Measurements from ENCODE around the gene RHBDL2.
"Not testable (repeated sequence)": the region's sequence is repeated elsewhere in the genome, so short reads cannot be mapped to it uniquely, and the experiment has no call there.

RHBDL2 gene

DNA sequence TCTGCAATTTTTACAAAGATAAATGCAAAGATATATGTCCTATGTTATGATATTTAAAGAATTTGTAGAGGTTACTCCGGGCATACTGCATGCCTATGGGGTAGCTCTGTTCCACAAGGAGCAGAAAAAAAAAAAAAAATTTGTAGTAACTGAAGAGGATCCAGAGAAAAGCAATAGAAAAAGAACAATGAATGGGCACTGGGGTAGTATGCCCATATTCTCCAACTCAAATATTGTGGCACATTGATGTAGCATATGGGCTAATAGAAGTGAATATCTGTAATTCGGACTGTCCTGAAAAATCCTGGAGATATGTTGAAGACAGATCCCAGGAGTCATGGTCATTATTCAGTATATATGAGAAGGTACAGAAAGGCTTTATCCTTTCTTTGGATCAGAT lies 48.3 kb upstream of the RHBDL2 start:
- Histone ChIP-seq H4K20me1 (ENCODE audit: insufficient read depth, low read length, poor library complexity, severe bottlenecking) (peaks cover 34% of the 10 kb centered on the region), H3K36me3 (ENCODE audit: insufficient read depth, low read length) (no peaks in the 10 kb centered on the region), H3K4me2 (ENCODE audit: low read depth, low read length, poor library complexity, severe bottlenecking) (peak overlapping the region; percentile 78), H3K4me3 (ENCODE audit: low read length, poor library complexity, severe bottlenecking) (peak overlapping the region; percentile 75), H3K9me3 (ENCODE audit: insufficient read depth, low read depth, low read length) (no peaks in the 10 kb centered on the region), H2AFZ (ENCODE audit: low read length) (0 out of 2 replicates have a peak overlapping the region, but pooled peaks have one; percentile 98), H3K9me2 (replicated peaks; ENCODE audit: low read depth, low read length) (no peaks in the 10 kb centered on the region), H3K4me1 (ENCODE audit: insufficient read depth, low read length, poor library complexity, severe bottlenecking) (peaks cover 24% of the 10 kb centered on the region), H3F3A (ENCODE audit: low read depth) (no peaks in the 10 kb centered on the region), H3K27me3 (ENCODE audit: insufficient read depth, low read length, poor library complexity, severe bottlenecking) (peaks cover 5% of the 10 kb centered on the region), H3K79me2 (ENCODE audit: insufficient read depth, low read length) (peaks cover 39% of the 10 kb centered on the region), H3K9ac (ENCODE audit: low read depth, low read length, poor library complexity, severe bottlenecking) (no peak overlapping the region)
- TF ChIP-seq, protein P1, sequence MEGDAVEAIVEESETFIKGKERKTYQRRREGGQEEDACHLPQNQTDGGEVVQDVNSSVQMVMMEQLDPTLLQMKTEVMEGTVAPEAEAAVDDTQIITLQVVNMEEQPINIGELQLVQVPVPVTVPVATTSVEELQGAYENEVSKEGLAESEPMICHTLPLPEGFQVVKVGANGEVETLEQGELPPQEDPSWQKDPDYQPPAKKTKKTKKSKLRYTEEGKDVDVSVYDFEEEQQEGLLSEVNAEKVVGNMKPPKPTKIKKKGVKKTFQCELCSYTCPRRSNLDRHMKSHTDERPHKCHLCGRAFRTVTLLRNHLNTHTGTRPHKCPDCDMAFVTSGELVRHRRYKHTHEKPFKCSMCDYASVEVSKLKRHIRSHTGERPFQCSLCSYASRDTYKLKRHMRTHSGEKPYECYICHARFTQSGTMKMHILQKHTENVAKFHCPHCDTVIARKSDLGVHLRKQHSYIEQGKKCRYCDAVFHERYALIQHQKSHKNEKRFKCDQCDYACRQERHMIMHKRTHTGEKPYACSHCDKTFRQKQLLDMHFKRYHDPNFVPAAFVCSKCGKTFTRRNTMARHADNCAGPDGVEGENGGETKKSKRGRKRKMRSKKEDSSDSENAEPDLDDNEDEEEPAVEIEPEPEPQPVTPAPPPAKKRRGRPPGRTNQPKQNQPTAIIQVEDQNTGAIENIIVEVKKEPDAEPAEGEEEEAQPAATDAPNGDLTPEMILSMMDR (conservative IDR thresholded peaks at IDR 0.05; ENCODE audit: low read length), result no peak
- no peak for TF ChIP-seq EZH2phosphoT487 (IDR thresholded peaks at IDR 0.05; ENCODE audit: borderline replicate concordance)

DNA sequence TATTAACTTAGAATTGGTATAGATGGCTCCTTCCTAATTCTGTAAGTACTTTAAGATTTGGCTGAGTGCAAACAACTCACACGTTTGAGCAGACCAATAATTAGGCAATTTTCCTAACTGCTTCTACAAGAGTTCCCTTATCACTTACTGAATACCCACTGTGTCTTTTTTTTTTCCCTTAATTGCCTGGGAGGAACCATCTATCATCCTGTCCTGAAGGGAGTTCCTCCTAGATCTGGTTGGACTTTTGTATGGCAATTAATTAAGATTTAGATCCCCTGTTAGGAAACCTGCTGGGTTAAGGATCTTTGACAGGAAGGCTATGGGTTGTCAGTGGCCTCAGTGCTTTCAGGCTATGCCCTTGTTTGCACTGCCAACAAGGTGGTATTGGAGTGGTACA lies 37.8 kb upstream of the RHBDL2 start:
- H4K20me1 ChIP-seq (ENCODE audit: insufficient read depth, low read length, poor library complexity, severe bottlenecking); H3K9me2 ChIP-seq (replicated peaks; ENCODE audit: low read depth, low read length); H2AFZ ChIP-seq (ENCODE audit: low read length); H3F3A ChIP-seq (ENCODE audit: low read depth); H3K9me3 ChIP-seq (ENCODE audit: insufficient read depth, low read depth, low read length); H3K4me1 ChIP-seq (ENCODE audit: insufficient read depth, low read length, poor library complexity, severe bottlenecking); H3K4me2 ChIP-seq (ENCODE audit: low read depth, low read length, poor library complexity, severe bottlenecking); H3K4me3 ChIP-seq (ENCODE audit: low read length, poor library complexity, severe bottlenecking); H3K36me3 ChIP-seq (ENCODE audit: insufficient read depth, low read length); H3K79me2 ChIP-seq (ENCODE audit: insufficient read depth, low read length); H3K27me3 ChIP-seq (ENCODE audit: insufficient read depth, low read length, poor library complexity, severe bottlenecking); H3K9ac ChIP-seq (ENCODE audit: low read depth, low read length, poor library complexity, severe bottlenecking): not testable (repeated sequence)

DNA sequence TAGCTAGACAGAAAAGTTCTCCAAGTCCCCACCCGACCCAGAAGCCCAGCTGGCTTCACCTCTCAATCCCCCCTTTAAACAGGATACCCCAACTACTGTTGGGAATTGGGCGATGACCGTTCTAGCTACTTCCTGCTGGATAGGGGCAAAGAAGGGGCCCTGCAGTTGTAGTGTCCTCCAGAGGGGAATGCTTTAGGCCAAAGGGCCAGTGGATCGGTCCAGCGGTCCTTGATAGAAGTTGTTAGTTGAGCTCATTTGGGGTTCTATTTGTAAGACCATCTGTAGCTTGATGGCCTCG lies 36.6 kb upstream of the RHBDL2 start:
- not testable (repeated sequence) for H3K9me3 ChIP-seq (ENCODE audit: insufficient read depth, low read depth, low read length); H2AFZ ChIP-seq (ENCODE audit: low read length); H4K20me1 ChIP-seq (ENCODE audit: insufficient read depth, low read length, poor library complexity, severe bottlenecking); H3K9me2 ChIP-seq (replicated peaks; ENCODE audit: low read depth, low read length); H3K27me3 ChIP-seq (ENCODE audit: insufficient read depth, low read length, poor library complexity, severe bottlenecking); H3K4me3 ChIP-seq (ENCODE audit: low read length, poor library complexity, severe bottlenecking); H3K4me2 ChIP-seq (ENCODE audit: low read depth, low read length, poor library complexity, severe bottlenecking); H3K4me1 ChIP-seq (ENCODE audit: insufficient read depth, low read length, poor library complexity, severe bottlenecking); H3K36me3 ChIP-seq (ENCODE audit: insufficient read depth, low read length); H3K9ac ChIP-seq (ENCODE audit: low read depth, low read length, poor library complexity, severe bottlenecking); H3K79me2 ChIP-seq (ENCODE audit: insufficient read depth, low read length); H3F3A ChIP-seq (ENCODE audit: low read depth)

DNA sequence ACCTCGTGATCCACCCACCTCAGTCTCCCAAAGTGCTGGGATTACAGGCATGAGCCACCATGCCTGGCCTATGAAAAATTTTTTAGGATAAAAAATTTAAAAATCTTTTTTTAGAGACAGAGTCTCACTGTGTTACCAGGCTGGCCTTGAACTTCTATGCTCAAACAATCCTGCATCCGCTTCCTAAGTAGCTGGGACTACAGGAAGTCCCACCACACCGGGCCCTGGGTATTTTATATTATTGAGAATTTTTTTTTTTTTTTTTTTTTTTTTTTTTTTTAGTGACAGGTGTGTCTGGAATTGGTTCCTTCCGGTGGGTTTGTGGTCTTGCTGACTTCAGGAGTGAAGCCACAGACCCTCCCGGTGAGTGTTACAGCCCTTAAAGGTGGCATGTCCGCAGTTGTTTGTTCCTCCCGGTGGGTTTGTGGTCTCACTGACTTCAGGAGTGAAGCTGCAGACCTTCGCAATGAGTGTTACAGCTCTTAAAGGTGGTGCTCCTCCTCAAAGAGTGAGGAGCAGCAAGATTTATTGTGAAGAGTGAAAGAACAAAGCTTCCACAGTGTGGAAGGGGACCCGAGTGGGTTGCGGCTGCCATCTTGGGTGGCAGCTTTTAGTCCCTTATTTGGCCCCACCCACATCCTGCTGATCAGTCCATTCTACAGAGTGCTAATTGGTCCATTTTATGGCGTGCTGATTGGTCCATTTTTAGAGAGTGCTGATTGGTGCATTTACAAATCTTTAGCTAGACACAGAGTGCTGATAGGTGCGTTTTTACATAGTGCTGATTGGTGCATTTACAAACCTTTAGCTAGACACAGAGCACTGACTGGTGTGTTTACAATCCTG lies 36.0 kb upstream of the RHBDL2 start:
- not testable (repeated sequence) for H3K4me1 ChIP-seq (ENCODE audit: insufficient read depth, low read length, poor library complexity, severe bottlenecking); H3K4me2 ChIP-seq (ENCODE audit: low read depth, low read length, poor library complexity, severe bottlenecking); H2AFZ ChIP-seq (ENCODE audit: low read length); H3K36me3 ChIP-seq (ENCODE audit: insufficient read depth, low read length); H3K9ac ChIP-seq (ENCODE audit: low read depth, low read length, poor library complexity, severe bottlenecking); H3K79me2 ChIP-seq (ENCODE audit: insufficient read depth, low read length); H3K27me3 ChIP-seq (ENCODE audit: insufficient read depth, low read length, poor library complexity, severe bottlenecking); H3F3A ChIP-seq (ENCODE audit: low read depth); H4K20me1 ChIP-seq (ENCODE audit: insufficient read depth, low read length, poor library complexity, severe bottlenecking); H3K9me2 ChIP-seq (replicated peaks; ENCODE audit: low read depth, low read length); H3K9me3 ChIP-seq (ENCODE audit: insufficient read depth, low read depth, low read length)
- H3K4me3 ChIP-seq (ENCODE audit: low read length, poor library complexity, severe bottlenecking), result peak overlapping the region; percentile 40

Measured in Loucy (cell line).